HG03439 (cell line): Measurements from ENCODE around the gene NKAIN4.
"Not testable (repeated sequence)": the region's sequence is repeated elsewhere in the genome, so short reads cannot be mapped to it uniquely, and the experiment has no call there.

ENCODE experiments used
- ATAC-seq: cut with Tn5 transposase; IDR thresholded peaks from one replicate; pipeline ENCODE4 v1.9.1; 2021; ENCODE audit warnings: mild to moderate bottlenecking, moderate library complexity; ENCODE audit not compliant: unreplicated experiment

Gene NKAIN4

DNA sequence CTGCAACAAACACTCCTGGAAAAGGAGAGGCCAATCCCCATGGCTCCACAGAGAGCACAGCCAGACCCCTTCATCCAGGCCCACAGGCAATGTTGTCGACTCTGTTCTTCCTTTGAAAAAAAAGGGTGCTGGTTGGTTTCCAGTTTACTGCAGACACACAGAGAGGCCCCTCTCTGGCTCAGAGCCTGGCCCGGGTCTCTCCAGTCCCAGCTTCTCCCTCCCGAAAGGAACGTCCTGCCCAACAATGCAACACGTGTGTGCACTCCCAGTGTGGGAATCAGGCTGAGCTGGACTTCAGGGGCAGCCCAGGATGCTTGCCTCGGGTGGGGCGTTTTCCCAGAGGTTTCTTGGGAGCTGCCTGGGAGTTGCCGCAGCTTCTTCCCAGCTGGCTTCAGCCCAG, 4.5 kb upstream of the NKAIN4 start:
- ATAC-seq: no peak

DNA sequence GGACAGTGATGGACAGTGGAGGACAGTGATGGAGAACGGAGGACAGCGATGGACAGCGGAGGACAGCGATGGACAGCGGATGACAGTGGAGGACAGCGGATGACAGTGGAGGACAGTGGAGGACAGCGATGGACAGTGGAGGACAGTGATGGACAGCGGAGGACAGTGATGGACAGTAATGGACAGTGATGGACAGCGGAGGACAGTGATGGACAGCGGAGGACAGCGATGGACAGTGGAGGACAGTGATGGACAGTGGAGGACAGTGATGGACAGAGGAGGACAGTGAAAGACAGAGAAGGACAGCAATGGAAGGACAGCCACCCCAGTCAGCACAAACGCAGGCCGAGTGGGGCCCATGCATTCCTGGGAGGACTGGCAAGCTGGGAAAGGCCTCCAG, 3.4 kb upstream of the NKAIN4 start:
- ATAC-seq: no peak

DNA sequence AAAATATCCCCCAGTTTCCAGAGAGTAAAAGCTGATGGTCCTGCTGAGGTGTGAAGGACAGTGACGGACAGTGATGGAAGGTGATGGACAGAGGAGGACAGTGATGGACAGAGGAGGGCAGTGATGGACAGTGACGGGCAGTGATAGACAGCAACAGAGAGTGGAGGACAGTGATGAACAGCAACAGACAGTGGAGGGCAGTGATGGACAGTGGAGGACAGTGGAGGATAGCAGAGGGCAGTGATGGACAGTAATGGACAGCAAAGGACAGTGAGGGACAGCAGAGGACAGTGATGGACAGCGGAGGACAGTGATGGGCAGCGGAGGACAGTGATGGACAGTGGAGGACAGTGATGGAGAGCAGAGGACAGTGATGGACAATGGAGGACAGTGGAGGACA, 2.7 kb upstream of the NKAIN4 start:
- no peak for ATAC-seq

DNA sequence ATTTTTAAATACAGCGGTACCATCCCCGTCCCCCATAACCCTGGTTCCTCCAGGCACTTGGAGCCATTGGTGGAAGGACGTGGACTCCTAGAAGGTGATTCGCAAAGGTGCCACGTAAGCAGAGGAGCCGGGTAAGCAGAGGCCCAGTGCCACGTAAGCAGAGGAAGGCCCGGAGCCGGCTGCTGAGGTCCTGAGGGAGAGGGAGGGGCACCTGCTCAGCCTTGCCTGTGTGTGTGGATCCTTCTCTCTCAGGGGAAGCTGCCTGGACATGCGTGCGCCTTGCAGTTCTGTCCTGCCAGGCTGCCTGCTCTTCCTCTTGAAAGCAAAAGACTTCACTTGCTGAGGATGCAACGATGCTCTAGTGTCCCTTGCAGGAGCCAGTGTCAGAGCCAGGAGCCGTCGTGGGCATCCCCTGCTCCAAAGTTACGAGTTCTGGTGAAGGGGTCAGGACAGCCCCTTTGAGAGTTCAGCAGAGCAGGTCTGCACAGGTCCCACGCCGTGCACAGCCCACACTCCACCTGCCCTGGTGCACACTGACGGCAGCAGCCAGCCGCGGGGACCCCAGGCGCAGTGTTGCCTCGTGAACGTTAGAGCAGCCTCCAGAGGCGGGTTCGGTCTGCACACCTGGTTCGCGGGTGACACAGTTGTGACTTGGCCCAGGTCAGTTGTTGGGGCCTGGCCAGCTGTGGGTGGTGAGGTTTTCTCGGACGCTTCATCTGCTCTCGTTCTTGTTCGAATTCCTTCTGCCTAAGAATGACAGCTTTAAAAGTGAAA, 1.9 kb upstream of the NKAIN4 start:
- no peak for ATAC-seq

DNA sequence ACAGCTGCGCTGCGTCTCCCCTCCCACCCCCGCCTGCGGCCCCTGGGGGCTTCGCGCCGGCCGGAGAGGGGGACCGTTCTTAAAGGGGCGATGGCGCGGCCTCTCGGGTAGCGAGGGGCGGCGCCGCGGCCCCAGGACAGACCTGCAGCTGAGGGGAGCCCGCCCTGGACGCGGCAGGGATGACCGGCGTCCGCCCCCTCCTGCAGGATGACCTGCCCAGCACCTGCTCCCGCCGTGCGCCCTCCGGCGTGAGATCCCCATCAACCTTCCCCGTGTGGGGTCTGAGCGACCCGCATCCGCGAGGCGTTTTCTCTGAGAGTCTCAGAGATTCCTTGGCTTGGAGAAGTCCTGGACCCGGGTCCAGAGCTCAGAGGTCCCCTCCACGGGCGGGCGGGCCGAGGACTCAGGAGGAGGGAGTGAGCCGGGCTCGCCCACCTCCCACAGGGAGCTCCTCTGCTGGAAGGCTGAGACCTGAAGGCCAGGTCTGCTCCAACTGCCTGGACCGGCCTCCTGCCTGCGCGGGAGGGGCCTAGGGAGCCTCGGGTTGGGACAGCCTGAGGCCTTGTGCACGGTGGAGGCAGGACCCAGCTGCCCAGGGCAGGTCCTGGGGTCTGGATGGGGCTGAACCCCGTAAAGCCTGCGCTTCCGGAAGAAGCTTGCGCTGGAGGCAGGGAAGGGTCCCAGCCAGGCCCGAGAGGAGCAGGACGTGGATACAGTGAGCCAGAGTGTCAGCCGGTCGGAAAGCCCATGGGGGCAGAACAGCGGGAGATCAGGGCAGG, 532 bp upstream of the NKAIN4 start:
- no peak for ATAC-seq

DNA sequence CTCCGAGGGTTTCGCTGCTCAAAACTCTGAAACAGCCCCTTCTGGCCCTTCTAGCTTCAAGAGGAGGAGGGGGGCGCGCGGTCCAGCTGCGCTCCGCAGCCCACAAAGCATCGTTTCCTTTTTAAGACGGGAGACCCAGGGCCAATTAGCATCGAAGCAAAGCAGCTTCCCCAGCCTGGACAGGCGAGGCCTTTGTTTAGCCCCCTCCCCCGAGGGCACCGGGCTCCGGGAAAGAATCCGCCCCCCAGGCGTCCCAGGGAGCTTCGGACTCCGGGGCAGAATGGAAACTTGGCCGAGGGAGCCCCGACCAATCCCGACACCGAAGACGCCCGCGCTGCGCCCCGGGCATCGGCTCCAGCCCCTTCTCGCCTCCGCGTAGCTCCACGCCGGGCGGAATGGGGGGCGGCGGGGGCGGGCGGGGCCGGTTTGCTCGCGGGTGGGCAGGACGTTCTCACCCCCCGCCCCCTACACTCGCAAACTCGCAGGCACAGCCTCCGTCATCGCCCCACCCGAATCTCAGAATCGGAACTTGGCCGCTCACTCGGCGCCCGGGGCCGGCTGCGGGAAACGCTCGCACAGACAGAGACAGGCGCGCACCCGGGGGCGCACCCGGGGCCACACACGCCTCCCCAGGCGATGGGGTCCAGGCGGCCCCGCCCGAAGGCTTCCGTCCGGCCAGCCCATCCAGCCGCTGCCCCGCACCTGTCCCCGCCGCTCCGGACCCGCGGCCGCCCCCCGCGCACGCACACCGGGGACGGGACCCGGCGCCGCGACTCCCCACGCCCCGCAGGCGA, 628 bp downstream of the NKAIN4 start:
- no peak for ATAC-seq

DNA sequence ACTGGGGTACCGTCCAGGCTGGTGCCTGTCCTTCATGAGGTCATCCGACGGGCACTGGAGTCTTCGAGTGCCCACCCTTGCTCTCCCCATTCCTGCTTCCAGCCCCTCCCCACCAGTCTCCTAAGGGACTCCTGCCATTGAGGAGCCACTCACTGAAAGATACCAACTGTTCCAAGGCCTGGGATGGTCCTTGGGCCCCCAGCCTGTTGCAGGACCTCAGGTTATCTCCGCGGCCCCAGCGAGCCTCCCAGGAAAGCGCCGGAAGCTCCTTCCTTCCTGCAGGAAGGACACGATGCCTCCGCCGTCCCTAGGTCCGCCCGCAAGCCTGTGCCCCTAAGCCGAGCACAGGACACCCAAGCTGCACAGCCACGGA, 1.2 kb downstream of the NKAIN4 start:
- ATAC-seq: no peak

DNA sequence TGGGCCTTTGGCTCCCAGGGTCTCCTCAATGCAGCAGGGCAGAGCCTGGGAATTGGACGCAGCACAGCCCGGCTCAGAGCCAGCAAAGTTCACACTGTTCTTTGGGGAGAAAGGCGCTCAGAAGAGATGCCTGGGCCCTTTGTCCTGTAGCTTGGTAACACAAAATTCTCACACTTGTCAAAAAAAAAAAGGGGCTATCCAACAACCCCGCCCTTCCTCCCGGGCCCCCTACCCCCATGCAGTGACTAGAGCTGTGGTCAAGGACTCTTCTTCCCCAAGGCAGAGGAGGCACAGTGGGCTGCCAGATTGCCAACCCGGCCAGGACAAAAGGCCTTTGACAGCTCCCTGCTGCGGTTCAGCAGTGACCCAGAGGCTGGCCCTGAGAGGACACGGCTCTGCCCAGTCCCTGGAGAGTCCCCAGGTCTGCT, 2.0 kb downstream of the NKAIN4 start:
- no peak for ATAC-seq

DNA sequence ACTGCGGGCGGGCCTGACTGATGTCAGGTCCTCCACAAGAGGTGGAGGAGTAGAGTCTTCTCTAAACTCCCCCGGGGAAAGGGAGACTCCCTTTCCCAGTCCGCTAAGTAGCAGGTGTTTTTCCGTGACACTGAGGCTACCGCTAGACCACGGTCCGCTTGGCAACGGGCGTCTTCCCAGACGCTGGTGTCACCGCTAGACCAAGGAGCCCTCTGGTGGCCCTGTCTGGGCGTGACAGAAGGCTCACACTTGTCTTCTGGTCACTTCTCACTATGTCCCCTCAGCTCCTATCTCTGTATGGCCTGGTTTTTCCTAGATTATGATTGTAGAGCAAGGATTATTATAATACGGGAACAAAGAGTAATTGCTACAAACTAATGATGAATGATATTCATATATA, 2.9 kb downstream of the NKAIN4 start:
- ATAC-seq: not testable (repeated sequence)

DNA sequence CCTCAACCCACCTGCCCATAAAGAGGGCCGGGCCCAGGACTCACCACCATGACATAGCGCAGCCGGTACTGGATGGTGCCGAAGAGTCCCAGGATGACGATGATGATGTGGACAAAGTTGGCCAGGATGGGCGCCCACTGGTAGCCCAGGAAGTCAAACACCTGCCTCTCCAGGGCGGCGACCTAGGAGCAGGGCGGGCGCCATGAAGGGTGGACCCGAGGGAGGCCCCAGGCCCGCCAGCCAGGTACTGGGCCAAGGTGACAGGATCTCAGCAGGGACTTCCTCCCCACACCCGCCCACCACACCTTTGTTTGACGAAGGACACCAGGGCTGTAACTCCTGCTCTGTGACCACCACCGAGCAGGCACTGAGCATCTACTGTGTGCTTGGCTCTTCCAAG, 4.4 kb downstream of the NKAIN4 start:
- ATAC-seq: no peak

DNA sequence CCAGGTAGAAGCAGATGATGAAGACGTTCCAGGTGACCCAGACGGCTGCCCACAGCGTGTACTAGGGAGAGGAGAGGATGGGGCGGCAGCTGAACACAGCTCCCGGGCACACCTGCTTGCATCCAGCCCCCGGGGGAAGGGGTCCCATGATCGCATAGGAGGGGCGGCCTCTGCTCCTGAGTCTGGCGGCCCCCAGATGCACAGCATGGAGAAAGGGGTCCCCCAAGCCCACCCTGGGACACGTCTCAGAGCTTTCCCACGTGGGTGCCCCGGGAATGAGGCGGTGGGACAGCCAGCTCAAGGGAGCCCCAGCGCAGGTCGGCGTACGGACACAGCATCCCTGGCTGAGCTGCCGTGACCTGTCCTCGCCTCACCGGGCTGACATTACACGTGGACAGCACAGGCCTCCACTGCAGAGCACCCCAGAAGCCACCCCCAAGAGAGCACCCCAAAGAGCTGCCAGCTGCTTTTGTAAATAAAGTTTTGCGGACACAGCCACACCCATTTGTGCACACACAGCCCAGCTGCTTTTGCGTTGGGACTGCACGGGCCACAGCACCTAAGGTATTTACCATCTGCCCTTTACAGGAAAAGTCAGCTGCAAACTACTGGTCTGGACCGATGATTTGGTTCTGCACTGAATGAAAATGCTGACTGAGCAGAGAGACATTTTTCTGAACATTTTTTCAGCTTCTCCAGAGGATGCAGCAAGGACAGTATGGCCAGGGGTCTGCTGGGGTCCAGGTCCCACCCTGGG, 5.2 kb downstream of the NKAIN4 start:
- no peak for ATAC-seq

DNA sequence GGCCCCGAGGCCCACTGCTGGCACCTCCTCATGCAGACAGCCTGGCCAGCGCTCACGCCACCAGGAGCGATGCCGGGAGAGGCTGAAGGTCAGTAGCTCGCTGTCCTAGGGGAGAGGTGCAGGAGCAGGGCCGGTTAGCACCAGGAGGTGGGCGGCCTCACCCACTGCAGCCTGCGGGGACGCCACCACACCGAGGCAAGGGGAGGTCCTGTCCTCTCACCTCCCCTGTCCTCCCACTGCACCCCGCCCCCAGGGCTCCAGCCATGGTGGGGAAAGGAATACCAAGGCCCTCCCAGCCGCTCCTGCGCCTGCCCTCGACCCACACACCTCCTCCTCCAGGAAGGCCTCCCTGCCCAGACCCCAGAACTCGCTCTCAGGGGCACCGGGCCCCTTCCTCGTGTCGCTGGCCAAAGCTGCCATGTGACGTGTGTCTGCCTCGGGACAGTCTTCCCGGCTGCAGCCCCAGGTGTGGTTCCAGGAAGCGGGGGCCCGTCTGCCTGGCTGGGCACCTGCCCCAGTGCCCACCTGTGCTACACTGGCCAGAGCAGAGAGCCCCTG, 6.5 kb downstream of the NKAIN4 start:
- no peak for ATAC-seq

DNA sequence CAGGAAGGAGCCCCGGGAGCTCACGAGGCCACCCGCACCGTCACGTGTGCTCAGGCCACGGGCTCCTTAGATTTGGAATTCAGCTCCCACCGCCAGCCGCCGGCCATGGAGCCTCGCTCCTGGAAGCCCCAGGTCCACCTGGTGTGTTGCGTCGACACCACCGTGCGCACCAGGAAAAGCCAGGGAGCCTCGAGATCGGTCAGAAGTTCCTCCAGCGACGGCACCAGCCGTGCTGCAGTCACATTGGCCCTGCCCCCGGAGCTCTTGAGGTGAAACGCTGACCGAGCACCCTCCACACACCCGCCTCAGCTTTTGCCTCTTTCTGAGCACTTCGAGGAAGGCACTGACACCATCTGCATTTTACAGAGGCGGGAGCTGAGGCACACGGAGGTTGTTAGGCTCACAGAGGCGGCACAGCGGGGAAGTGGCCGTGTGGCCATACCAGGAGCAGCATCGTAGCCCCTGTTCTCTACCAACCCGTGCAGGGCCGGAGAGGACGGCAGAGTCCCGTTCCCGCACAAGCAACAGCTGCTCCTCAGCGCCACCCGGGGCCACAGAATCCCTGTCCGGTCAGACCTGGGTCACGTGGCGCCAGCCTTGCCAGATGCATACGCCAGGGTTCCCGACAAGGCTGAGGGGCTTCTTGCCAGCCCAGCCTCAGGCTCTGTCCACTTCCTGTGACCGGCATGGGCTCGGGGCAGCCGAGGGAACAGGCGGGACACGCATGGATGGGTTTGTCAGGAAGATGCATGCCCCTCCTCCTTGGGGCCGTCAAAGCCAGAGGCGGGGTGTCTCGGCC, 7.6 kb downstream of the NKAIN4 start:
- ATAC-seq: no peak

DNA sequence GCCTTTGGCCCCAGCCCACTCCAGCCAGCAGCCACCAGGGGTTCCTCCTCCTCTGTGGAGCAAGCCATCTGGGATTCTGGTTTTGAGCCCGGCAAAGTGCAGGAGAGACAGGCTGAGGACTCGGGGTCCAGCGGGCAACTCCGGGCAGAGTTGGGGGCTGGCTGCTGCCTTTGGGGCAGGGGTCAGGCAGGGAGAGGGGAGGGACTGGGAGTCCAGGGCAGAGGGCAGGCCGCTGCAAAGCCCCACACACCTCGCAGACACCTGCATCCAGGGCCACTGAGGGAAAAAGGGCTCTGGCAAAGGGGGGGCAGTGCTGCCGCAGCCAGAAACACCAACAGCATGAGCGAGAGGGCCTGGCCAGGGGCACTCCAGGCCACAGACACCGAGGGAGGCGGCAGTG, 9.8 kb downstream of the NKAIN4 start:
- ATAC-seq: no peak

DNA sequence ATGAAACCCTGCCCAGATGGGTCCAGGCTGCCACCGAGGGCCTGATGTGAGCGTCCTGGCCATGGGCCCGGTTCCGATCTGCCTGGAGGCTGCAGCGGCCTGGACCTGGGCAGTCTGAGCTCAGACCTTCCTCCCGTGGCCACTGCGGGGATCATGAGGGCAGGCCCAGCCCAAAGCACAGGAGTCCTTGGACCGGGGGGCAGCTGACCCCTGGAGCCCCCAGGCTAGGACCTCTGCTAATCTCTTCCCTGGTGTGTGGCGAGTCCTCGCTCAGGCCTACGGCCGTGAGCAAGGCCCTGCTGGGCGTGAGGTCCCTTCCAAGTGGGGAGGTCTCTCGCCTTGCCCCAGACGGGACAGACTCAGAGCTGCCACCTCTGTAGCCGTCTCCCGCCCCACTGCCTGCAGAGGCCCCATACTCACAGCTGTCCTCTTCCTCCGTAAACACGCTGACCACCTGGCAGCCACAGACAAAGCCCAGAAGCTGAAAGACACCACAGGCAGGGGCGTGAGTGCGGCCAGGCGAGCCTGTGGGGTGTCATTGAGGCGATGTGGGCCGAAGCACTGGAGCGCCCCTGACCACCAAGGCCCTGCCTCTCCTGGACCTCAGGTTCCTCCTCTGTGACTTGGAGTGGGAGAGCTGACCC, 10.5 kb downstream of the NKAIN4 start:
- no peak for ATAC-seq

DNA sequence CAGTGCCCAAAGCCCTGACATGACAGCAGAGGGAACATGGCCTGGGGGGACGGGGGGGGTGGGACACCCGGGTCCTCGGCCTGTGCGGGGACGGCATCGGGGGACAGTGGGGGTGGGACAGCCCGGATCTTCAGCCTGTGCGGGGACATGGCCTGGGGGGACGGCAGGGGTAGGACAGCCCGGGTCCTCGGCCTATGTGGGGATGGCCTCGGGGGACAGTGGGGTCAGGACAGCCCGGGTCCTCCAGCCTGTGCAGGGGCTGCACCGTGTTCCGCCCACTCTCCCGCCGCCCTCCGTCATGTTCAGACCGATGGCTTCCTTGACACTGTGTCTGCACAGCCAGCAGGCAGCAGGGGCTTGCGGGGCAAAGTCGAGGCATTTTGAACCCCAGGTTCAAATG, 11.5 kb downstream of the NKAIN4 start:
- no peak for ATAC-seq

DNA sequence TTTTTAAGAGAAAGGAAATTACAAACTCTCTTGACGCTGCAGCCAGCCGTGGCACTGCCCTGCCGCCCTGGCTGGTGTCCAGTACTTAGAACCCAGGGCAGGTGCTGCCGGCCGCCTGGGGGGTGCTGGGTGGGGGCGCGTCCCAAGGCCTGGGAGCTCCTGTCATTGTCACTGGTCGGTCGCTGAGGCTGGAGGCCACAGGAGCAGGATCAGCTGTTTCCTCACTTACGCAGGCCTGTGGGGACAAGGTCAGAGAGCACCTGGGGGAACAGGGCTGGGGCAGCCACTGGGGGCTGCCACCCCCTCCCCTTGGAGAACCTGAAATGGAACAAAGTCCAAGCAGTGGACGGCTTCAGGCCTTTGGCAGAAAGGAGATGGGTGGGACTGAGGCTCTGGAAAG, 13.0 kb downstream of the NKAIN4 start:
- no peak for ATAC-seq

DNA sequence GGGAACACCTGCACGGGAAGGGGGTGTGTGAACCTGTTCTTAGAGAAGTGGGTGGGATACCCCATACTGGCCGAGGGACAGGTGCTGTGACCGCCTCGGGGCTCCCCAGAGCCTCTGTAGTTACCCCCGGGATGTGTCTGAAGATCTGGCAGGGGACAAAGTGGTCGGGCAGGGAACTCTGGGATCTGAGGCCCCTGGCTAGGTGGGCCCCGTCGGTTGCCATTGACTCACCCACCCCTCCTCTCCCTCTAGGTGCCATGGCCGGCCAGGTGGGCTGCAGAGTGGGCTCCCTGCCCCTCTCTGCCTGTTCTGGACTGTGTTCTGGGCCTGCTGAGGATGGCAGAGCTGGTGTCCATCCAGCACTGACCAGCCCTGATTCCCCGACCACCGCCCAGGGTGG, 14.3 kb downstream of the NKAIN4 start:
- ATAC-seq: no peak

DNA sequence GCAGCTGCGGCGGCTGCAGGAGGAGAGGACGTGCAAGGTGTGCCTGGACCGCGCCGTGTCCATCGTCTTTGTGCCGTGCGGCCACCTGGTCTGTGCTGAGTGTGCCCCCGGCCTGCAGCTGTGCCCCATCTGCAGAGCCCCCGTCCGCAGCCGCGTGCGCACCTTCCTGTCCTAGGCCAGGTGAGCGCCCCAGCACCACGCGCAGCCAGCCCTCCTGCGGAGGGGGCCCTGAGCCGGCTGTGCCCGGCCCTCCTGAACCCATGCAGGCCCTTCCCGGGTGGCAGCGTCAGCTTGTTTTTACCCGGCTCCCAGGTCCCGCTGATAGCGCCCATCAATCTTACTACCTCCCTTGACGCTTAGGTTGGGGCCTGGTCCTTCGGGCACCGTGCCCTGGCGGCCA, 14.8 kb downstream of the NKAIN4 start:
- no peak for ATAC-seq
